Mucosa of stomach (tissue), 1 donor: ENCODE results near the gene BCAP29.
A peak's percentile ranks its signal among the peaks of the same experiment; 100 is the strongest.
"Not testable (repeated sequence)": the region's sequence is repeated elsewhere in the genome, so short reads cannot be mapped to it uniquely, and the experiment has no call there.

ENCODE experiments used
- H3K27me3 ChIP-seq: one replicate; pipeline ENCODE4 v1.7.0; 2013; ENCODE audit warnings: mild to moderate bottlenecking, low read length; ENCODE audit not compliant: control insufficient read depth, insufficient read depth
- H3K36me3 ChIP-seq: one replicate; pipeline ENCODE4 v1.7.0; 2013; ENCODE audit warnings: low read length; ENCODE audit not compliant: control insufficient read depth, insufficient read depth
- H3K4me1 ChIP-seq: one replicate; pipeline ENCODE4 v1.7.0; 2013; ENCODE audit warnings: mild to moderate bottlenecking, low read length; ENCODE audit not compliant: control insufficient read depth, insufficient read depth
- H3K4me3 ChIP-seq: one replicate; pipeline ENCODE4 v1.7.0; 2013; ENCODE audit warnings: low read length
- H3K9ac ChIP-seq: one replicate; pipeline ENCODE4 v1.7.0; 2013; ENCODE audit warnings: mild to moderate bottlenecking, low read length, moderate library complexity
- H3K9me3 ChIP-seq: one replicate; pipeline ENCODE4 v1.7.0; 2013; ENCODE audit warnings: mild to moderate bottlenecking, low read length, moderate library complexity; ENCODE audit not compliant: control insufficient read depth
- donor health status: Pancreatic carcinoma.

Gene BCAP29

GRCh38 chr7:107579885-107580715, at the start of gene BCAP29:
Gene BCAP29, plus strand, starts transcription at chr7:107580246. Its CDS starts 527 bp downstream, at chr7:107580773.
- peak within 1 kb of the TSS; percentile 92 for H3K9ac ChIP-seq
- no peaks in the 10 kb centered on the region for H3K36me3 ChIP-seq
- H3K27me3 ChIP-seq: no peaks in the 10 kb centered on the region
- no peaks in the 10 kb centered on the region for H3K9me3 ChIP-seq
- H3K4me3 ChIP-seq: peak within 1 kb of the TSS; percentile 90
- H3K4me1 ChIP-seq: no peaks in the 10 kb centered on the region

- Histone ChIP-seq H3K9ac (no peak overlapping the region), H3K27me3 (no peaks in the 10 kb centered on the region), H3K9me3 (no peaks in the 10 kb centered on the region), H3K4me1 (no peaks in the 10 kb centered on the region), H3K4me3 (no peak overlapping the region), H3K36me3 (no peaks in the 10 kb centered on the region)
Observed at GRCh38 chr7:107530751-107531150, 49.3 kb upstream of the BCAP29 start.

DNA sequence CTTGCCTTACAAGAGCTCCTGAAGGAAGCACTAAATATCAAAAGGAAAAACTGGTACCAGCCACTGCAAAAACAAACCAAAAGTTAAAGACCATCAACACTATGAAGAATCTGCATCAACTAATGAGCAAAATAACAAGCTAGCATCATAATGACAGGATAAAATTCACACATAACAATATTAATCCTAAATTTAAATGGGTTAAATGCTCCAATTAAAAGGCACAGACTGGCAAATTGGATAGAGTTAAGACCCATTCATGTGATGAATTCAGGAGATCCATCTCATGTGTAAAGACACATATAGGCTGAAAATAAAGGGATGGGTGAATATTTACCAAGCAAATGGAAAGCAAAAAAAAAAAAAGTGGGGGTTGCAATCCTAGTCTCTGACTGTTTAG, 45.9 kb upstream of the BCAP29 start:
- no peaks in the 10 kb centered on the region for H3K27me3 ChIP-seq
- no peaks in the 10 kb centered on the region for H3K4me1 ChIP-seq
- H3K36me3 ChIP-seq: no peaks in the 10 kb centered on the region

DNA sequence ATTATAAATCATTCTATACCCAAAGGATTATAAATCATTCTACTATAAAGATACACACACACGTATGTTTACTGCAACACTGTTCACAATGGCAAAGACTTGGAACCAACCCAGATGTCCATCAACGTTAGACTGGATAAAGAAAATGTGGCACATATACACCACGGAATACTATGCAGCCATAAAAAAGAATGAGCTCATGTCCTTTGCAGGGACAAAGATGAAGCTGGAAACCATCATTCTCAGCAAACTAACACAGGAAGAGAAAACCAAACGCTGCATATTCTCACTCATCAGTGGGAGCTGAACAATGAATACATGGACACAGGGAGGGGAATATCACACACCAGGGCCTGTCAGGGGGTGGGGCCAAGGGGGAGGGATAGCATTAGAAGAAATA, 42.8 kb upstream of the BCAP29 start:
- H3K4me3 ChIP-seq: not testable (repeated sequence)

More for the DNA sequence above, 45.9 kb upstream of the BCAP29 start:
- Histone ChIP-seq H3K9ac (no peak overlapping the region), H3K4me3 (no peak overlapping the region), H3K9me3 (no peaks in the 10 kb centered on the region)

DNA sequence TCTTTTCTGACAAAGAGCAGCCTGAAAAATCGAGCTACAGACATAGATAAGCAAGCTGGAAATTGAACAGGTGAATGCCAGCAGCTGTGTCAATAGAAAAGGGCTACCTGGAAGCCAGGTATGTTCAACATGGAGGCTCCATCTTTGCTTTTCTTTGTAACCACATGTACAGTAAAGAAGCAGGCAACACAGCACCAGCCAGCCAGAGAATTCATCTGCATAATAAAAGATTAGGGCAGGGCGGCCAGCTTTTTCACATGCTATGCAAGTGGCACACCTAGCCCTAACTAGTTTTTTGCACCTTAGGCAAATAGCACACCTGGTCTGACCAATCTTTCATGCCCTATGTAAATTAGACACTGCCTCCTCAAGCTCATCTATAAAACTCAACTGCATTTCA, 42.0 kb upstream of the BCAP29 start:
- no peaks in the 10 kb centered on the region for H3K9me3 ChIP-seq
- no peaks in the 10 kb centered on the region for H3K36me3 ChIP-seq
- H3K27me3 ChIP-seq: no peaks in the 10 kb centered on the region
- no peaks in the 10 kb centered on the region for H3K4me1 ChIP-seq
- H3K9ac ChIP-seq: no peak overlapping the region
- H3K4me3 ChIP-seq: no peak overlapping the region

More for the DNA sequence above, 42.8 kb upstream of the BCAP29 start:
- H3K27me3 ChIP-seq, H3K9me3 ChIP-seq, H3K9ac ChIP-seq, H3K4me1 ChIP-seq, H3K36me3 ChIP-seq: not testable (repeated sequence)

- Histone ChIP-seq H3K4me3 (no peak overlapping the region), H3K4me1 (no peaks in the 10 kb centered on the region), H3K36me3 (peaks cover 8% of the 10 kb centered on the region), H3K9me3 (no peaks in the 10 kb centered on the region), H3K9ac (no peak overlapping the region), H3K27me3 (no peaks in the 10 kb centered on the region)
Observed at GRCh38 chr7:107543338-107543993, 36.6 kb upstream of the BCAP29 start.

DNA sequence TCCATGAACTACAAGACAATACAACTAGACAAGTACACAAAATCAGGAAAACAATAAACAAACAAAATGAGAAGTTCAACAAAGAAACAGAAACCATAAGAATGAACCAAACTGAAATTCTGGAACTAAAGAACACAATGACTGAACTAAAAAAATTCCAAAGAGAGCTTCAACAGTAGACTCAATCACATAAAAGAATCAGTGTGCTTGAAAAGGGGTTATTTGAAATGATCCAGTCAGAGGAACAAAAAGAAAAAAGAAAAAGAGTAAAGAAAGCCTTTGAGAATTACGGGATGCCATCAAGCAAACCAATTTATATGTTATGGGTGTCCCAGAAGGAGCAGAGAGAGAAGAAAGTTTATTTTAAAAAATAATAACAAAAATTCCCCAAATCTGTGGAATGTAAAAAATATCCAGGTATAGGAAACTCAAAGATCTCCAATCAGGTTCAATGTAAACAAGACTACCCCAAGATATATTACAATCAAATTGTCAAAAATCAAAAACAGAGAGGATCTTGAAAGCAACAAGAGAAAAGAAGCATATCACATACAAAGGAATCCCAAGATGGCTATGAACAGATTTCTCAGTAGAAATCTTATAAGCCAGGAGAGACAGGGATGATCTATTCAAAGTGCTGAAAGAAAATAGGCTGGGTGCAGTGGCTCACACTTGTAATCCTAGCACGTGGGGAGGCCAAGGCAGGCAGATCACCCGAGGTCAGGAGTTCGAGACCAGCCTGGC, 35.0 kb upstream of the BCAP29 start:
- no peak overlapping the region for H3K4me3 ChIP-seq
- H3K9me3 ChIP-seq: no peaks in the 10 kb centered on the region
- H3K36me3 ChIP-seq: peaks cover 8% of the 10 kb centered on the region
- no peaks in the 10 kb centered on the region for H3K27me3 ChIP-seq
- no peaks in the 10 kb centered on the region for H3K4me1 ChIP-seq
- no peak overlapping the region for H3K9ac ChIP-seq

DNA sequence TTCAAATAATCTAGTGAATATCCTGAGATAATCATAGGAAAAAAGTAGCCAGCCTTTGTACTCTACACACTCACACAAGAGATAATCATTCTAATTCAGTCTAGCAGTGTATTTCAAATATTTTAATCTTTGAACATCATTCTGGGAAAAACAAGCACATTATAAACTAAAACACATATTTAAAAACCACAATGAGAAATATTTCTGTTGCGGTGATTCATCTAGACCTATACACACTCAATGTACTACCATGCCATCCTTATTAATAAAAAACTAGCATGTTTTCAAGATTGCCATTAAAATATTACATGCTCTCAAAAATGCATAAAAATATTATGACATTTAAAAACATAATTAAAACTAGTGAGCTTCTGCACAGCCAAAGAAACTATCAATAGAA, 28.1 kb upstream of the BCAP29 start:
- H3K4me3 ChIP-seq: no peak overlapping the region
- H3K27me3 ChIP-seq: no peaks in the 10 kb centered on the region
- H3K9ac ChIP-seq: no peak overlapping the region
- no peaks in the 10 kb centered on the region for H3K9me3 ChIP-seq
- no peaks in the 10 kb centered on the region for H3K36me3 ChIP-seq
- H3K4me1 ChIP-seq: no peaks in the 10 kb centered on the region

DNA sequence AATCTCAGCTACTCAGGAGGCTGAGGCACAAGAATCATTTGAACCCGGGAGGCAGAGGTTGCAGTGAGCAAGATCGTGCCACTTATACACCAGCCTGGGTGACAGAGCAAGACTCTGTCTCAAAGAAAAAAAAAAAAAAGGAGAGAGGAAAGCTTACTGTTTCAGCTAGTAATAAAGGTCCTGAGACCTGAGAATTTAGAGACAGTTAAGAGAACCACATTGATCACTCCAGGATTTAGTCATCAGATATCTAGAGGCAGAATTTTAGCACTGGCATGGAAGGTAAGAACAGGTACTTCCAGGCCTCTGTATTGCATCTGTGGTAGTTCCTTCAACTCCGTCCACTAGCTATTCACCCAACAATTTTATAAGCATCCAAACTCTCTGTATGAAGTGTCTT, 24.2 kb upstream of the BCAP29 start:
- Histone ChIP-seq H3K36me3 (no peaks in the 10 kb centered on the region), H3K4me3 (no peak overlapping the region), H3K9me3 (no peaks in the 10 kb centered on the region), H3K27me3 (no peaks in the 10 kb centered on the region), H3K9ac (no peak overlapping the region), H3K4me1 (peaks cover under 1% of the 10 kb centered on the region)

DNA sequence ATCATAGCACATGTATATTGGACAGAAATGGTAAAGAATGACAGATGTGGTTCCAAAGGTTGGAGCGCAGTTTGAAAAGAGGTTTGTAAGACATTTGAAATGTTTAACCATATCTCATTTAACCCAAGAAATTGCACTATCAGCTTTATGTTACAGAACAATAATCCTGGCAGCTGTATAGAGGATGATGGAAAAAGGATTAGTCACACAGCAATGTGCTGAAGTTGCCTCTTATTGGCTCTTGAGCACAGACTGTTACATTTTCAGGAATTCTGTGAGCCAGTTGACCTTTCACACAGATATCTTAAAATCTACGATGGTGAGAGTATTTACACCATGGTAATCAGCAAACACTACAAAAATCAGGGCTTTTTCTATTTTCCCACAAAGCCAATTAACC, 20.2 kb upstream of the BCAP29 start:
- Histone ChIP-seq H3K9ac (no peak overlapping the region), H3K36me3 (no peaks in the 10 kb centered on the region), H3K9me3 (no peaks in the 10 kb centered on the region), H3K4me1 (peaks cover 11% of the 10 kb centered on the region), H3K27me3 (no peaks in the 10 kb centered on the region), H3K4me3 (no peak overlapping the region)

- Histone ChIP-seq H3K4me1 (peaks cover 13% of the 10 kb centered on the region), H3K36me3 (no peaks in the 10 kb centered on the region), H3K9me3 (no peaks in the 10 kb centered on the region), H3K4me3 (no peak overlapping the region), H3K9ac (no peak overlapping the region), H3K27me3 (no peaks in the 10 kb centered on the region)
Observed at GRCh38 chr7:107560898-107561516, 19.0 kb upstream of the BCAP29 start.
